NOMO-1 treated with dmso at 0.1 percent for 144 hours (cell line): Measurements from ENCODE around the gene SFSWAP.

Experiments
- DNase-seq: peaks from one replicate; lab custom pipeline; 2025; ENCODE audit not compliant: unreplicated experiment; lab: John Stamatoyannopoulos, UW

SFSWAP gene

DNA sequence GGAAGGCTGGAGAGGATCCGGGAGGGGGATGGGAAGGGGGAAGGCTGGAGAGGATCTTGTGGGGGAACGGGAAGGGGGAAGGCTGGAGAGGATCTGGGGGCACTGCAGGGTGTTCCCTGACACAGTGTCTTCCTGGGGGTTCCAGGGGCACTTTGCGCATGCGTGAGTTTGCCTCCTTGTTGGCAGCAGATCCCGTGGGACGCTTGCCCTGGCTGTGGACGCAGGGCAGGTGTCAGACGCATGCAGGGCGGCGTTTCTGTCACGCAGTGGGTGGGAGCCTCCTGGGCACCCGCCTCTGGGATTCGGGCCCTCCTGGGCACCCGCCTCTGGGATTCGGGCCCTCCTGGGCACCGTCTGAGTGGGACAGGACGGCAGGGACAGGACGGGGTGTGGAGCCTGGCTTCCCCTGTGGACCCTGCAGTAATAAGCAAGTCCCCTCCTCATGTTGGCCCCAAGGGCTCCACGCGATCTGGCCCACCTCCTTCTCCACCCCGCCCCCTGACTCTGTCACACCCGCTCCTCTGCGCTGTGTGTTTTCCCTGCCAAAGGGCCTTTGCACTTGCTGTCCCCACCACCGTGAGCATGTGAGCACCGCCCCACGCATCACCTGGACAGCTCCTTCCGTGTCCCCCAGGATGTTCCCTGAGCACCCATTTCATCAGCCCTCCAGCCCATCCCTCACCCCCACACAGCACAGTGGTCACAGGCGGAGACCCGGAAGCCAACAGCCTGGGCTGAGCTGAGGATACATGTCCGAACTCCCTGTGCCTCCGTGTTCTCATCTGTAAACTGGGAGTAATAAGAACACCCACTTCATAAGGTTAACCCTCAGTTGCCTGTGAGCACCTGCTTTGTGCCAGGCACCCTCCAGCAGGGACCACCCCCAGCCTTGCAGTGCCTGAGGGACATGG is 121.7 kb downstream of the SFSWAP start:
- DNase-seq = no peak

DNA sequence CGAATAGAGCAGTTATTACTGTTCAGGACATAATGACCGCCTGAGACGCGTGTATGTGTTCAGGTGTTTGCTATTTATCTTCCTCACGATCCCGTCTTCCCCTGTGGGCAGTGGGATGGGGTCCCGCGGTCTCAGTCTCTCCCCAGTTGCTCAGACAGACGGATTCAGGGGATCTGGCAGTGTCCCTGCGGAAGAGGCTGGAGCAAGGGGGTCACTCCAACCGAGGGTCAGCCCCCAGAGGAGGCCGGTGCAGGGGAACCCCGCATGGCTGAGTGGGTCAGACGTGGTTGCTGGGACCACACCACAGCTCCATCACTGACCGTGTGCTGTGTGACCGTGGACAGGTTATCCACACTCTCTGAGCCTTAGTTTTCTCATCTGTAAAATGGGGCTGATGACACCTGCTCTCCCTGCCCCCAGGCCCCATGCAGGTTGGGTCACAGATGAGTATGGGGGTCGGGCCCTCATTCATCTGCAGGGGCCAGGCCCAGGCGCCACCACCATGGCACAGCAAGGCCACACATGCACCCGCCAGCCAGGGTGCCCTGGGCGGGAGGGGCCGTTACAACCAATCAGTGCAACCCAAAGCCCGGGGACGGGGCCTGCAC is 122.5 kb downstream of the SFSWAP start:
- no peak for DNase-seq

DNA sequence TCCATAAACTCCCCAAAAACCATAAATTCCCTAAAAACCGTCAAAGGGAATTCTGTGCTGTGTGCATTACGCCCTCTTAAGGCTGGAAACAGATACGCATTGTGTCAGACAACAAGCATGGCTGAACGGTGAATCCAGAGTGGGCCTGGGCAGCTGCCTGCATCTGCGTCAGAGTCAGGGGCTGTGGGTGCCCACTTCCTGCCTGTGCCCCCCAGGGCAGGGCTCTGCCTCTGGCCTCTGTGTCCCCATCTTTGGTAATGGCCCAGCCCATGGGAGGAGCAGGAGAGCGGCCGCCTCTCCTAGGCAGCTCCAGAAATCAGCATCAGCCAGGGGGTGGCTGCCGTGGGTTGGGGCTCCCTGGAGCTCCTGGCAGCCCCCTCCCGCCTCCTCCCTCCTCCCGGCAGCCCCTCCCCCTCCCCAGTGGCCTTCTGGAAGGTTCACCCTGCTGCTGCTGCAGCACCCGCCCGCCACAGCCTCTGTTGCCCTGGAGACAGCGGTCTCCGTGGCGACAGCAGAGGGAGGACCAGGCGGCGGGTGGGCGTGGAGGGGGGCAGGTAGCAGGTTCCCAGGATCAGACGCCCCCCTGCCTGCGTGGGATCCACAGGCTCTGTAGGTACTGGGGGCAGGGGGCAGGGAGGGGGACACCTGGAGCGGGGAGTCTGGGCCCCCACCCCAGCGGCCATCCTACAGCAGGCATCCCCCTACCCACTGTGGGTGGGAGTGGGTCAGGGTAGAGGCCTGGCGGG is 123.2 kb downstream of the SFSWAP start:
- DNase-seq = no peak

DNA sequence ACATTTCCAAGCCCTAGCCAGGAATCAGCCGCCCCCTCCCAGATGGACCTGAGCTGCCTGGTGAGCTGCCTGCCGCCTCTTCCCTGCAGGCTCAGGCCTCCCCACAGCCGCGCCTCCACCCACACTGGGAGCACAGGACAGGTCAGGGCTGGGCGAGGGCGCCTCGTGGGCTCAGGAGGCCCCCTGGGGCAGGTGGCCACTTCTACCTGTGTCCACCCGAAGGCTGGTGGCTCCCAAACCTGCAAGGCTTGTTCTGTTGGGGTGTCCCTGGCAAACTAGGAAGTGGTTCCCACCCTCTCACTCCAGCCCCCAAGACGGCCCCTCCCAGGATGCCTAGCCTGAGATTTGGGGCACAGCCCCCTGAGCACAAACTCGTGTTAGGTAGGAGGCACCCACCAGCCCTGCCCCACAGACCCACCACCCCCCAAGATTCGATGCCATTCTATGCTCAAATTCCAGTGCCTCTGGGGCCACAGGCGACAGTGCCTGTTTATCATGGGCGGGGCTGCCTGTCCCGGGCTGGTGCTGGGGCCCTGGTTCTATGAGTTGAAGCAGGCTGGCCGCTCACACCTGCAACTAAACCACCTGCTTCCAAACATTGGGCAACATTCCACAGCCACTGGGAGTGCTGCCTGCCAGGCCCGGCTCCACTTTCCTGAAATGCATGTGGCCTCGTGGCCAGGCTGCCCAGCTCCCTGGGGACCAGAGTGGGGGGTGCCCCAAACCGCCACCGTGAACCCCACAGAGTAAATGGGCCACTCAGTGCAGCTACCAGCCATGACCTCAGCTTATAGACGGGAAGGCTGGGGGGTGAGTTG is 124.1 kb downstream of the SFSWAP start:
- no peak for DNase-seq

DNA sequence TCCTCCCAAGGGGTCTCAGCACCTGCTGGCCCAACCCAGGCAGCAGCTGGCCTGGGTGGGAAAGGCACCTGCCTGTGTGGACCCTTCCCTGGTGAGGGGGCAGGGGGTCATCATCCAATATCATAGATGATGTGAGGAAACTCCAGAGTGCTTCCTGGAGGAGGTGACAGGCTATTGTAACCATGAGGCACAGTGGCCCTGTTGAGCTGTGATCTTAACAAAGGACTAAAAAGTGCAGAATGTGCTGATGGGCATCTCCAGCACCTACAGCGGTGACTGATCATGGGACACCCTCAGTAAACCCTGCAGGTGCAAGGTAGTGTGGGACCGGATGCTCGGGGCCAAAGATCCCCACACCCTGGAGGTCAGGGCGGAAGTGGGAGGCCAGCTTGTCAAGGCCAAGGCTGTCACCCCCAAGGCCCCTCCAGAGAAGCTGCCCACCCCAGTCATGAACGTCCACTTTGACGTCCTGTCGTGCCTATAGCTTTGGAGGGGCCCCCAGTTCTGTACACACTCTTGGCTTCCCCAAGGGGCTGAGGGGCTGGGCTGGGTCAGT is 124.8 kb downstream of the SFSWAP start:
- DNase-seq = no peak

DNA sequence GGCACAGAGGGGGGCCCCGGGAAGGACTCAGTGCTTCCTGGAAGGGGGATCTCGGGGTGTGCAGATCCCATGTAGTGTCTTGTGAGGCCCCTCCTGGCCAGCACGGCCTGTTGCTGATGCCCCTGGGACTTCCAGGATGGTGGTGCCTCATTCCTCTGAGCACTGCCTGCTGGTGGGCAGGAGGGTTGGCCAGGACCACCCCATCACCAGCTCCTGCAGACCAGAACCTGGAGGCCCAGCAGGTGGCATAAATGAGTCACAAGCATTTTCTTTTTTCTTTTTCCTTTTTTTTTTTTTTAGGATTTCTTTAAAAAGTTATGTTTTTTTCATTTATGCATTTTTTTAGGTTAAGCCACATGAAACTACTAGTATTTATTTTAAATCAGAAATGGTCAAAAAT is 125.3 kb downstream of the SFSWAP start:
- no peak for DNase-seq

DNA sequence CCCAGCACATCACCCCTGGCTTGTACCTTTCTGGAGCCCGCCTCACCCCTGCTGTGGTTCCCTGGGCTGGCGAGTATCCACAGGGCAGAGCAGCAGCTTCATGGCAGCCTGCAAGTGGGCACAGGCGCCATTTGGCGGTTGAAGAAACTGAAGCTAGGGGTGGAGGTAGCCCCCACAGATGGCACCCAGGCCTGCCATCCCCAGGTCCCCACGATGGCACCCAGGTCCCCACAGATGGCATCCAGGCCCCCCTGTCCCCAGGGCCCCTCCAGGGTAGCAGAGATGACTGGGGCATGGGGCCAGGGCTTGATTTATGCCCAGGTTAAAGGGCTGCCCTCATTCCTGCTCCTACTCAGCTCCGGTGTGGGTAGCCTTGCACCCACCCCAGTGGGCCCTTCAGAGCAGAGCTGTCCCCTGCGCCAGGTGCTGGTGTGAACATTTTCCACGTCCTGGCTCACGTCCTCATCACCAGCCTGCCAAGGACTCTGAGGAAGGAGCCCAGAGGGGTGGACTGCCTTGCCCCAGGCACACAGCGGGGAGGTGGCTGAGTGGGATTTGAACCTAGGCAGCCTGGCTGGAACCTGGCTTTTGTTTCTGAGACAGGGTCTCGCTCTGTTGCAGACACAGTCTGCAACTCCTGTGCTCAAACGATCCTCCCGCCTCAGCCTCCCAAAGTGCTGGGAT is 126.0 kb downstream of the SFSWAP start:
- DNase-seq = no peak

DNA sequence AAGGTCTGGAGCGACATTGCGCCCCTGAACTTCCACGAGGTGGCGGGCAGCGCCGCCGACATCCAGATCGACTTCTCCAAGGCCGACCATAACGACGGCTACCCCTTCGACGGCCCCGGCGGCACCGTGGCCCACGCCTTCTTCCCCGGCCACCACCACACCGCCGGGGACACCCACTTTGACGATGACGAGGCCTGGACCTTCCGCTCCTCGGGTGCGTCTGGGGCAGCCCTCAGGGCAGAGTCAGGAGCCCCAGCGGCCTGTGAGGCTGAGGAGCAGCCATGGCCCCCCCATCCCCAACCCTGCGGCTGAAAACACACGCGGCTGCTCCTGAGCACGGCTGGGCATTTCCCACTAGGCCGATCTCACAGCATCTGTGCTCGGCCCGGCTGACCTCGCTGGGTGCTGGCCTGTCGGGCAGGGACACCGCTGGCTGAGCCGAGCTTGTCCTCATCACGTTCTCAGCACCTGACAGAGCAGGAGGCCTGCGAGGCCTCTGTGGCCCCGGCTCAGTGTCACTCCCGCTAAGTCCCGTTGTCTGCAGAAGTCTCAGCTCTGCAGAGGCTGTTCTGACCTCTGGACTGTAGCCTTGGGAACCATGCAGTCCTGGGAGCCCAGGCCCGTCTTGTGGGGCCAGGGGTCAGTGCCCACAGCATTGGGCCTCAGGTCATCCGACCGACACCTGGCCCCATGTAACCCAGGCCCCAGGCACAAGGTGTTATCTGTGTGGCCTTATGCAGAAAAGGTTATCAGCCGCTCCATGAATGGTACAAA is 129.9 kb downstream of the SFSWAP start:
- no peak for DNase-seq

DNA sequence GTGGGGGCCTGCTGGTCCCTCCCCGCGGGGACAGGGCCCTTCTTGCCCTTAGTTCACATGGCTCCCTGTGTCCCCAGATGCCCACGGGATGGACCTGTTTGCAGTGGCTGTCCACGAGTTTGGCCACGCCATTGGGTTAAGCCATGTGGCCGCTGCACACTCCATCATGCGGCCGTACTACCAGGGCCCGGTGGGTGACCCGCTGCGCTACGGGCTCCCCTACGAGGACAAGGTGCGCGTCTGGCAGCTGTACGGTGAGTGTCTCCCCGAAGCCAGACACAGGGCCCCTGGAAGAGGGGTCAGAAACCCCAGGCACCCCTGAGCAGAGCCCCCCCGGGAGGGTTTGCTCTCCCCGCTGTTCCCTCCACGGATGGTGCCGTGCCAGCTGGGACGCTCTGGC is 130.7 kb downstream of the SFSWAP start:
- no peak for DNase-seq

DNA sequence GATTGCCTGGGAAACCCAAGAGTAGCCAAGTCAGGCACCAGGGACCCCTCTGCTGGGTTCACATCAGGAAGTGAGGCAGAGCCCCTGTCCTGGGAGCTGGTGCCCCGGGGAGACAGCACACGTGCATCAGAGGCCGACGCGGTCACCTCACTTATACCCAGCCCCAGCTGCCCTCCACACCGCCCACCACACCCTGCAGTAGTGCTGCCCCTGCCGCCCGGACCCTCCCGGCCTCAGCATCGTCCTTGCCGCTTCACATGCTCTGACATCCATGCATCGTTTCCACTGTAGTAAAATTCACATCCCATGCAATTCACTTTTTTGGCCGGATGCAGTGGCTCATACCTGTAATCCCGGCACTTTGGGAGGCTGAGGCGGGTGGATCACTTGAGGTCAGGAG is 131.3 kb downstream of the SFSWAP start:
- DNase-seq = no peak

DNA sequence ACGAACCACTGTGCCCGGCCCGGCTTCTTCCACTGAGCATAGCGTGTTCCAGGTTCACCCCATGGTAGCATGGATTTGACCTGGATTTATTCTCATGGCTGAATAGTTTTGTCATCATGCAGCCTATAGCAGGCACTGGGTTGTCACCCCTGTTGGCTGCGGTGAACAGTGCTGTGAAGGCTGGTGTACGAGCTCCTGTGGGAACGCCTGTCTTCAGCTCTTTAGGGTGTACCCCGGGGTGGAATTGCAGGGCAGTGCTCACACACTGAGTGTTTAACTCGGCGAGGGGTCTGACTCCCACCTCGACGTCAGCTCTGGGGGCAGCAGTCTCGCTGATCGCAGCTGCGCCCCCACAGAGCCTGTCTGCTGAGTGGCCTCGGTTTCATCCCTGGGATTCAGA is 132.6 kb downstream of the SFSWAP start:
- DNase-seq = no peak

DNA sequence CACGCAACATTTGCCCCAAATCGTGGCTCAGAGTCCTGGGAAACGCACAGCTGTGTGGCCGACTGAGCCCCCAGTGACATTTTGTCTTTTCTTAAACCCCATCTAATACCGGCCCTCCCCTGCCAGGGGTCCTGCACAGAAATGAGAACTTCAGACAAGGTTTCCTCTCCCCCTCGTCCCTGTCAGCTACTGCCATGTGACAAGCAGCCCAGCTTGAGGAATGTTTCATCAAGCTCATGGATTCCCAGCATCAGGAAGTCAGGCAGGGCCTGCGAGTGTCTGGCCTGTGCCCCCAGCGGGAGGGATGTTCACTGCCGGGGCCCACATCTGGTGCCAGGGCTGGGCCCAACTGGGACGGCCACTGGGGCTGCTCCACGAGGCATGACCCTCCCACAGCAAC is 133.2 kb downstream of the SFSWAP start:
- DNase-seq = no peak

DNA sequence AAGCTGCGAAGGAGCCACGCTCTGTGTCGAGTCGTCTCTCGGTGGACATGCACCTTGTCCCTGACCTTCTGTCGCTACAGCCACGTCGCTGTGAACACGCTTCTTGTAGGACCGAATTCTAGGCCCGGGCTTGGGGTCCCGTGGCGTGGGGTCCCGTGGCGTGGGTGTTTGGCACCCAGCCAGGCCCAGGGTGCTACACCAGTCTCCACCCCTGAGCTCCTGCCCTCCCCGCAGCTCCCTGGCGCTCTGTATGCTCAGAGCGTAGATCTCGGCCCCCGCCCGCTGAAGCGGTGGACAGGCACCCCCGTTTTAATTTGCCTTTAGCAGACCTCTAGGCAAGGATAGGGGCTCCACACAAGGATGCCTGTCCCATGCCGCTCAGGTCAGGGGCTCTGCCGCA is 133.8 kb downstream of the SFSWAP start:
- DNase-seq = no peak

DNA sequence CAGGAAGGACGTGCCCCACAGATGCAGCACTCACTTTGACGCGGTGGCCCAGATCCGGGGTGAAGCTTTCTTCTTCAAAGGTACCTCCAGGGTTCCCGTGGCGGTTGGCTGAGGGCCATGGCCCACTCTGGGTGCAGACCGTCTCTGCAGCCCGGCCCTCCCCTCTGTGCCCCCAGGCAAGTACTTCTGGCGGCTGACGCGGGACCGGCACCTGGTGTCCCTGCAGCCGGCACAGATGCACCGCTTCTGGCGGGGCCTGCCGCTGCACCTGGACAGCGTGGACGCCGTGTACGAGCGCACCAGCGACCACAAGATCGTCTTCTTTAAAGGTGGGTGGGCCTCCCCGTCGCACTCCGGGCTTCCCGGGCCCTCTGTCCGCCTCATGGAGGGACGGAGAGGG is 134.2 kb downstream of the SFSWAP start:
- no peak for DNase-seq

DNA sequence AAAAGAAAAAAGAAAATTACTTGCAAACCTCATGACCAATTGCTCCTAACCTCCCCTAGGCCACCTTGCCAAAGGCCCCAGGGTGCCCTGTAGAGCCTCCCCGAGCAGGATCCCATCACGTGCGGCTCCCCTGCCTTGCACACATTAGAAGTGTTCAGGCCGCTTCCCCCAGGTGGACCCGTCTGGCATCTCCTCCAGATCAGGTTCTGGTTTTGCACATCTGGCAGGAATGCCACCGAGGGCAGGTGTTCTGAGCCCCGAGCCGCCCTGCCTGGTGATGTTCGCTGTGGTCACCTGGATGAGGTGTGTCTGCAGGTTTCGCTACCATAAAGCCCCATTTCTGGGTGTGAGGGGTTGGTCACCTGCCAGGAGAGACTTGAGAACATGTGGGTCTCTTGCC is 136.6 kb downstream of the SFSWAP start:
- DNase-seq = no peak

DNA sequence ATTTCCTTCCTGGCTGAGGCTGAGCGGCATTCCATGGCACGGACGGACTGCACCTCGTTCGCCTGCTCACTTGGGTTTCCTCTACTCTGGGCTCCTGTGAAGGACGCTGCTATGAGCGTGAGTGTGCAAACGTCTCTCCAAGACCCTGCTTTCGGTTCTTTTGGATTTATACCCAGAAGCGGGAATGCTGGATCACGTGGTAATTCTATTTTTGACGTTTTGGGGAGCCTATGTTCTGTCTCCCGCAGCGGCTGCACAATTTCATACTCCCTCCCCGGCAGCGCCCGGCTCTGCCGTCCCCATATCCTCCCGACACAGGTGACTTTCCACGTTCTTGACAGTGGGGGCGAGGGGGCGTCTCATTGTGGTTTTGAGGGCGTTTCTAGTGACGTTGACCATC is 137.9 kb downstream of the SFSWAP start:
- DNase-seq = no peak
